ENCODE results near the gene NR5A2. TPM values are rescaled to one million over a fixed set of nuclear protein-coding genes. Genes with fewer than 3 reads are reported as not detected.

Gene NR5A2
- polyA plus RNA-seq, 1 donor (not counting 4 experiments of a cell fraction or from before 2014, with no cell fraction given) = 0.05 TPM

- Histone ChIP-seq H3K9me1 (ENCODE audit: control insufficient read depth, extremely low read depth, insufficient read depth, low read length) (no peaks in the 10 kb centered on the region), H4K20me1 (ENCODE audit: control insufficient read depth, extremely low read depth, insufficient read depth, low read length) (no peaks in the 10 kb centered on the region), H2AFZ (ENCODE audit: control insufficient read depth, low read length) (no peak overlapping the region), H3K27ac (ENCODE audit: control insufficient read depth, insufficient read depth, low read length) (no peak overlapping the region), H3K4me3 (ENCODE audit: control insufficient read depth in 2 of 3, extremely low read depth in 1 of 3, insufficient read depth in 2 of 3, low read depth in 1 of 3, low read length in 3 of 3) (no peak overlapping the region), H3K4me1 (ENCODE audit: control insufficient read depth, extremely low read depth, insufficient read depth, low read length) (no peaks in the 10 kb centered on the region), H3K27me3 (ENCODE audit: control insufficient read depth, extremely low read depth, insufficient read depth, low read length) (no peaks in the 10 kb centered on the region), H3K79me2 (ENCODE audit: control insufficient read depth, insufficient read depth, low read length) (no peaks in the 10 kb centered on the region), H3K4me2 (ENCODE audit: control insufficient read depth, extremely low read depth, insufficient read depth, low read depth, low read length) (no peak overlapping the region), H3K9ac (ENCODE audit: control insufficient read depth, extremely low read depth, insufficient read depth, low read length) (no peak overlapping the region), H3K9me3 (ENCODE audit: control insufficient read depth, low read depth, low read length) (no peaks in the 10 kb centered on the region), H3K36me3 (ENCODE audit: control insufficient read depth in 2 of 2, extremely low read depth in 1 of 2, insufficient read depth in 2 of 2, low read length in 2 of 2) (no peaks in the 10 kb centered on the region)
- no peak for DNase-seq (ENCODE audit: low read depth, low spot score)
- dilution Hi-C loops (cut with MboI; ENCODE audit: extremely low pct_ligation_motif_present, low sequenced_read_pairs) = no loop called here
- TF ChIP-seq EZH2 (IDR thresholded peaks at IDR 0.05; ENCODE audit: low read length) = no peak
- TF ChIP-seq, protein P1, sequence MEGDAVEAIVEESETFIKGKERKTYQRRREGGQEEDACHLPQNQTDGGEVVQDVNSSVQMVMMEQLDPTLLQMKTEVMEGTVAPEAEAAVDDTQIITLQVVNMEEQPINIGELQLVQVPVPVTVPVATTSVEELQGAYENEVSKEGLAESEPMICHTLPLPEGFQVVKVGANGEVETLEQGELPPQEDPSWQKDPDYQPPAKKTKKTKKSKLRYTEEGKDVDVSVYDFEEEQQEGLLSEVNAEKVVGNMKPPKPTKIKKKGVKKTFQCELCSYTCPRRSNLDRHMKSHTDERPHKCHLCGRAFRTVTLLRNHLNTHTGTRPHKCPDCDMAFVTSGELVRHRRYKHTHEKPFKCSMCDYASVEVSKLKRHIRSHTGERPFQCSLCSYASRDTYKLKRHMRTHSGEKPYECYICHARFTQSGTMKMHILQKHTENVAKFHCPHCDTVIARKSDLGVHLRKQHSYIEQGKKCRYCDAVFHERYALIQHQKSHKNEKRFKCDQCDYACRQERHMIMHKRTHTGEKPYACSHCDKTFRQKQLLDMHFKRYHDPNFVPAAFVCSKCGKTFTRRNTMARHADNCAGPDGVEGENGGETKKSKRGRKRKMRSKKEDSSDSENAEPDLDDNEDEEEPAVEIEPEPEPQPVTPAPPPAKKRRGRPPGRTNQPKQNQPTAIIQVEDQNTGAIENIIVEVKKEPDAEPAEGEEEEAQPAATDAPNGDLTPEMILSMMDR (optimal IDR thresholded peaks at IDR 0.05 in 1 of 3, IDR thresholded peaks at IDR 0.05 in 1 of 3, conservative IDR thresholded peaks at IDR 0.05 in 1 of 3; ENCODE audit: extremely low read depth in 1 of 3, insufficient read depth in 2 of 3, low read length in 3 of 3) = no peak
- no peak for FAIRE-seq
Measured at GRCh38 chr1:200165493-200166220, 138.1 kb downstream of the NR5A2 start.

DNA sequence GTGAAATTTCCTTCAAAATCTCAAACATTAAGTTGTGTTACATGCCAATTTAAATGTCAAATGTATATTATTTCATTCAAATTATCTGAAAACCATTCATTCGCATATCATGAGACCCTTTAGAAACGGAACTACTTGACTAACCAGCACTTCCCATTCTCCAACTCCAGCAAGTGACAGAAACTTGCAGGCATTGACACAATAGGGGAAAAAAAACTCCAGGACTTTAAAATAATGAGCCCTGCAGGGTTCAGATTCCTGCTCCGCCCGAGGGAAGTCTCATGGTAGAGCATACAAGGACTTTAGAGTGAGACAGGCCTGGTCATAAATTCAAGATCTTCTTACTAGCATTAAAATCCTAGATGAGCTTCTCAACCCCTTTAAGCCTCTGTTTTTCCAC, 138.9 kb downstream of the NR5A2 start:
- no peaks in the 10 kb centered on the region for H3K9me3 ChIP-seq (ENCODE audit: control insufficient read depth, low read depth, low read length)
- no peaks in the 10 kb centered on the region for H3K79me2 ChIP-seq (ENCODE audit: control insufficient read depth, insufficient read depth, low read length)
- H3K9me1 ChIP-seq (ENCODE audit: control insufficient read depth, extremely low read depth, insufficient read depth, low read length) = no peaks in the 10 kb centered on the region
- dilution Hi-C loops (cut with MboI; ENCODE audit: extremely low pct_ligation_motif_present, low sequenced_read_pairs) = no loop called here
- FAIRE-seq (no peak), DNase-seq (ENCODE audit: low read depth, low spot score) (no peak)
- H4K20me1 ChIP-seq (ENCODE audit: control insufficient read depth, extremely low read depth, insufficient read depth, low read length) = no peaks in the 10 kb centered on the region
- H3K9ac ChIP-seq (ENCODE audit: control insufficient read depth, extremely low read depth, insufficient read depth, low read length) = no peak overlapping the region
- no peaks in the 10 kb centered on the region for H3K27me3 ChIP-seq (ENCODE audit: control insufficient read depth, extremely low read depth, insufficient read depth, low read length)
- H2AFZ ChIP-seq (ENCODE audit: control insufficient read depth, low read length) = no peak overlapping the region
- H3K4me2 ChIP-seq (ENCODE audit: control insufficient read depth, extremely low read depth, insufficient read depth, low read depth, low read length) = no peak overlapping the region
- no peak overlapping the region for H3K4me3 ChIP-seq (ENCODE audit: control insufficient read depth in 2 of 3, extremely low read depth in 1 of 3, insufficient read depth in 2 of 3, low read depth in 1 of 3, low read length in 3 of 3)
- no peaks in the 10 kb centered on the region for H3K4me1 ChIP-seq (ENCODE audit: control insufficient read depth, extremely low read depth, insufficient read depth, low read length)
- H3K36me3 ChIP-seq (ENCODE audit: control insufficient read depth in 2 of 2, extremely low read depth in 1 of 2, insufficient read depth in 2 of 2, low read length in 2 of 2) = no peaks in the 10 kb centered on the region
- no peak overlapping the region for H3K27ac ChIP-seq (ENCODE audit: control insufficient read depth, insufficient read depth, low read length)
- TF ChIP-seq, protein P1 (optimal IDR thresholded peaks at IDR 0.05 in 1 of 3, IDR thresholded peaks at IDR 0.05 in 1 of 3, conservative IDR thresholded peaks at IDR 0.05 in 1 of 3; ENCODE audit: extremely low read depth in 1 of 3, insufficient read depth in 2 of 3, low read length in 3 of 3) = no peak
- no peak for TF ChIP-seq EZH2 (IDR thresholded peaks at IDR 0.05; ENCODE audit: low read length)

Data from keratinocyte (primary cell).